Testis (tissue), 2 donors: ENCODE results near the gene PLB1.

Source experiments
- POLR2A ChIP-seq: fragments of 450-650 bp; IDR thresholded peaks from one replicate; pipeline ENCODE4 v1.6.1; 2017; ENCODE audit warnings: antibody characterized with exemption, mild to moderate bottlenecking, moderate library complexity
- TF ChIP-seq, protein P1 (sequence below), 3 experiments: fragments of 450-650 bp in 2 of 3; fragments of 200-600 bp in 1 of 3; sonication (generic) in 1 of 3; IDR thresholded peaks; one replicate each; pipeline ENCODE4 v1.5.1; 2016 to 2019; ENCODE audit warnings: antibody characterized with exemption in 3 of 3, mild to moderate bottlenecking in 2 of 3, moderate library complexity in 1 of 3

DNA sequence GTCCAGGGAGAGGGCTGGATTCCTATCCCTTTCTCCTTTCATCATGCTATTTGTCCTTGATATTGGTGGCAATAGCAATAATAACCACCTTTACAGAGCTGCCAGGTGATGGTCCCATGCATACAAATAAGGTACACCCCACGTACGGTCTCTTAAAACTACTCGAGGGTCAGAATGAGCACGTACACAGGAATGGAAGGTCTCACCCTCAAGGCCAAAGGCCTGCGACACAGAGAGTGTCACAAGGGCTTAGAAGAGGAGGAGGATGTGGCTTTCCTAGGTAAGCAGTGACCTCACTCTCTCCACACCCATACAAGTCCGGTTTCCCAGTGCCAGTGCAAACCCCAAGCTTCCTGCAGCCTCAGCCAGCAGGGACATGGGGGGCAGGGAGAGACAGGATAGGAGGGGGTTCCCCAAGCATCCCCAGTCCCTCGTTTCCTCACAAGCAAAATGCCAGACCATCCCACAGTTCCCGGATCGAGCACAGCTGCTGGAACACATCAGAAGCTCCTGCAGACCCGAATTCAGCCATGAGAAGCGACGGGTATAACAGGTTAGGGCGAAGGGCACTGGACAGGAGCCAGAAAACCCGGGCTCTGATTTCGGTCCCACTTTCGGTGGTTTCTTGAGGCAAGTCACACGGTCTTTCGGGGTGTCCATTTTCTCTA, 49.2 kb downstream of the PLB1 start:
- TF ChIP-seq, protein P1, sequence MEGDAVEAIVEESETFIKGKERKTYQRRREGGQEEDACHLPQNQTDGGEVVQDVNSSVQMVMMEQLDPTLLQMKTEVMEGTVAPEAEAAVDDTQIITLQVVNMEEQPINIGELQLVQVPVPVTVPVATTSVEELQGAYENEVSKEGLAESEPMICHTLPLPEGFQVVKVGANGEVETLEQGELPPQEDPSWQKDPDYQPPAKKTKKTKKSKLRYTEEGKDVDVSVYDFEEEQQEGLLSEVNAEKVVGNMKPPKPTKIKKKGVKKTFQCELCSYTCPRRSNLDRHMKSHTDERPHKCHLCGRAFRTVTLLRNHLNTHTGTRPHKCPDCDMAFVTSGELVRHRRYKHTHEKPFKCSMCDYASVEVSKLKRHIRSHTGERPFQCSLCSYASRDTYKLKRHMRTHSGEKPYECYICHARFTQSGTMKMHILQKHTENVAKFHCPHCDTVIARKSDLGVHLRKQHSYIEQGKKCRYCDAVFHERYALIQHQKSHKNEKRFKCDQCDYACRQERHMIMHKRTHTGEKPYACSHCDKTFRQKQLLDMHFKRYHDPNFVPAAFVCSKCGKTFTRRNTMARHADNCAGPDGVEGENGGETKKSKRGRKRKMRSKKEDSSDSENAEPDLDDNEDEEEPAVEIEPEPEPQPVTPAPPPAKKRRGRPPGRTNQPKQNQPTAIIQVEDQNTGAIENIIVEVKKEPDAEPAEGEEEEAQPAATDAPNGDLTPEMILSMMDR (IDR thresholded peaks at IDR 0.05): no peak
- TF ChIP-seq POLR2A: no peak
